ENCODE results near the gene STYXL1. TPM values are rescaled to one million over a fixed set of nuclear protein-coding genes. Genes with fewer than 3 reads are reported as not detected.

Gene STYXL1
- total and polyA plus RNA-seq, 12 donors = 20.9 to 82.0 (median 50.8) TPM

DNA sequence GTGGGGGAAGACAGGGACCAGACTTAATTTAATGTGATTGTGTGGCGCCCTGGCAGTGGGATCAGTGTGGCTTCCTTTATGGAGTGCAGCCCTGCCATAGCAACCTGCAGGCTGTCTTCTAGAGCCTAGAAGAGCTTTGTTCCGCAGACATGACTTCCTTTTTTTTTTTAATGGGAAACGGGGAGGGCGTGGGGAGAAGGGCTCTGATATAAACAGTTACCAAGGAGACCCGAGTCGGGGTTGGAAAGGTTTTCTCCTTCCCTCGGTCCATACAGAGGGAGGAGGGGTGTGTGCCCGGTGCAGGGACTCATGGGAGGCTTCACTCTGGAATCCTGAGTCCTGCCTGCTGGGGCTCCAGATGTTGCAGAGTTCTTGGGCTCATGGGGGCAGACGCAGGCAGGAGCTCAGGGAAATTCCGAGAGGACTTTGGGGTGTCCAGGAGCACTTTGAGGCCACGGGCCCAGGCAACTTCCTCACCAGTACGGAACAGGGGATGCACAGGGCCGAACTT, 80.3 kb downstream of the STYXL1 start:
- DNase-seq = no peak
- no peaks in the 10 kb centered on the region for H3K27me3 ChIP-seq
- peak overlapping the region; percentile 90 to 99 (median 95) for H3K27ac ChIP-seq
- peaks cover 0 to 4% of the 10 kb centered on the region in 2 donors for H3K36me3 ChIP-seq (replicated peaks in 1 of 2)
- no peaks in the 10 kb centered on the region for H3K9me3 ChIP-seq (replicated peaks in 1 of 3)
- no peak overlapping the region for H3K4me3 ChIP-seq
- 36 to 44% (median 38%) methylated on average over 12 to 13 of the region's 13 CpGs for WGBS, 4 donors
- no peak for TF ChIP-seq POLR2A (IDR thresholded peaks at IDR 0.05)
- TF ChIP-seq CTCF (IDR thresholded peaks at IDR 0.05) = no peak
- intact Hi-C loops (cut with DNase I) = no loop called here
- peaks cover 54 to 87% of the 10 kb centered on the region in 2 donors for H3K4me1 ChIP-seq (replicated peaks in 1 of 2)

GRCh38 chr7:75967055-75967454, 80.7 kb downstream of the STYXL1 start:
- intact Hi-C loops (cut with DNase I) = no loop called here
- WGBS, 4 donors = 83 to 93% (median 87%) methylated on average over 5 to 11 of the region's 11 CpGs

DNA sequence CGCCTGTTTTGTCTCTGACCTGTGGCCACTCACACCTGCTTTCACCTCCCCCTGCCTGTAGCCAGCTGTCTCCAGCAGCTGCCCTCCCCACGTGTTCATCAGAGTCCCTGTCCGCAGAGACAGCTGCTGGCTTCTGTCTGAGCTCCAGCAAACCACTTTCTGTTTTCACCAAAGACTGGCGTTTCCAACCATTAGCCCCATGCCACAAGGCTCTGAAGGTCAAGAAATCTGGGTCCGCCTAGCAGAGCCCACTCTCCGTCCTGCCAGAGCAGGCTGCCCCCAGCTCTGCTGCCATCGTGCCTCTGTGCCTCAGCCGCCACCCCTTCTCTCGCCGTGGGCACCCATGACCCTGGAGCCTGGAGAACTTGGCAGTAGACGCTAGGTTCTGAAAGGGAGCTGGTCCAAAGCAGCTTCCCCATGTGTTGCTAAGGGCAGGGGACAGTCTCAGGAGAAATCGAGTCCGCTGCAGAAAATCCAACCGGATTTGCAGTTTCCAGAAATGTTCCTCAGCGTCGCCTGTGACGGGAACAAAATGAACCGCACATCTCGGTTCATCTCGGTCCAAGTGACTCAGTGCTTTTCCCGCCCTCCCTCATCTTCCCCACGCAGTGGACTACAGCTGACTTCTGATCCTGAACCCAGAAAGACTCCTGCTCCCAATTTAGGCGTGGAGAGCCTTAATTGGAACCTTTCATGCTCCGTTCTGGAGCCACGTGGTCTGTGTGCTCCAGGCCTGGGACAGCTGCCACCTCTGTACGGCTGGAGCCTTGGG, 81.4 kb downstream of the STYXL1 start:
- TF ChIP-seq POLR2A (IDR thresholded peaks at IDR 0.05) (peak; percentile 30 to 61), CTCF (IDR thresholded peaks at IDR 0.05) (no peak)
- H3K9me3 ChIP-seq (replicated peaks in 1 of 3) = no peaks in the 10 kb centered on the region
- peaks cover 60 to 87% of the 10 kb centered on the region in 2 donors for H3K4me1 ChIP-seq (replicated peaks in 1 of 2)
- H3K4me3 ChIP-seq = peak overlapping the region in 1 of 4 donors; percentile 1
- H3K27ac ChIP-seq = peak overlapping the region; percentile 90 to 99 (median 95)
- 28 to 39% (median 36%) methylated on average over 17 to 26 of the region's 26 CpGs for WGBS, 4 donors
- intact Hi-C loops (cut with DNase I) = no loop called here
- H3K27me3 ChIP-seq = no peaks in the 10 kb centered on the region
- H3K36me3 ChIP-seq (replicated peaks in 1 of 2) = no peaks in the 10 kb centered on the region
- peak; percentile 56 to 93 (median 88) for DNase-seq

More at GRCh38 chr7:75967055-75967454, 80.7 kb downstream of the STYXL1 start:
- no peaks in the 10 kb centered on the region for H3K9me3 ChIP-seq (replicated peaks in 1 of 3)
- peak in 2 of 7 donors; percentile 16 to 27 for DNase-seq
- H3K27me3 ChIP-seq = no peaks in the 10 kb centered on the region
- H3K4me1 ChIP-seq (replicated peaks in 1 of 2) = peaks cover 59 to 87% of the 10 kb centered on the region in 2 donors
- H3K4me3 ChIP-seq = no peak overlapping the region
- H3K27ac ChIP-seq = peak overlapping the region; percentile 90 to 99 (median 95)
- H3K36me3 ChIP-seq (replicated peaks in 1 of 2) = no peaks in the 10 kb centered on the region
- TF ChIP-seq CTCF (IDR thresholded peaks at IDR 0.05) (no peak), POLR2A (IDR thresholded peaks at IDR 0.05) (no peak)

DNA sequence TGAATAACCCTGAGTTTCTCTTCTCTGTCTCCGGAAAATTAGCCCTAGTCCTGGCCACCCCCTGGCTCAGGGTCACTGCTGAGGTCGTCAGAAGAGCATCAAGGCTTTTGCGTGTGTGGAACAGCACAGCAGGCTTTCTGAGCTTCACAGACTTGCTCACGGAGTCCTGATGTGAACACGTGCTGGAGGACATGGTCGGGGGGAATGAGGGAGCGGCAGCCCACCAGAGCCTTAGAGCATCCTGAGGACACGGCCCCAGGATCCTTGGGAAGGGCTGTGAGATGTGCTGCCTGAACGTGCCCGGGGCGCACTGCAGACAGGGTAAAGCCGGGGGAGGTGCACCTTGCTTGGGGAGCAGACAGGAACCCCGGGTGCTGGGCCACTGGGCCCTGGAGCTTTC, 82.2 kb downstream of the STYXL1 start:
- peaks cover 0 to 2% of the 10 kb centered on the region in 2 donors for H3K36me3 ChIP-seq (replicated peaks in 1 of 2)
- no peak overlapping the region for H3K4me3 ChIP-seq
- WGBS, 4 donors = 36 to 53% (median 49%) methylated on average over 8 to 13 of the region's 13 CpGs
- H3K27ac ChIP-seq = peak overlapping the region; percentile 90 to 99 (median 95)
- H3K27me3 ChIP-seq = no peaks in the 10 kb centered on the region
- no peaks in the 10 kb centered on the region for H3K9me3 ChIP-seq (replicated peaks in 1 of 3)
- peak in 3 of 7 donors; percentile 59 to 66 (median 62) for DNase-seq
- H3K4me1 ChIP-seq (replicated peaks in 1 of 2) = peaks cover 60 to 86% of the 10 kb centered on the region in 2 donors
- TF ChIP-seq CTCF (IDR thresholded peaks at IDR 0.05) = no peak
- intact Hi-C loops (cut with DNase I) = no loop called here
